ENCODE data around the gene TAS2R60. TPM values are rescaled to one million over a fixed set of nuclear protein-coding genes. Genes with fewer than 3 reads are reported as not detected.

TAS2R60 gene
- total and polyA plus RNA-seq, 2 of the 8 experiments (the other 6 are each of a cell fraction or from before 2014, with no cell fraction given), result 0.15 to 0.32 TPM

GRCh38 chr7:143455491-143455890 is 12.2 kb downstream of the TAS2R60 start:
- no peak overlapping the region for H3K4ac ChIP-seq (replicated peaks; ENCODE audit: insufficient read length, low read depth, low read length)
- H4K8ac ChIP-seq (ENCODE audit: extremely low read depth, insufficient read depth, low read length), result no peak overlapping the region
- H2BK15ac ChIP-seq (ENCODE audit: low read length), result no peak overlapping the region
- H3K27ac ChIP-seq (ENCODE audit: low read depth, low read length), result no peak overlapping the region
- no peaks in the 10 kb centered on the region for H3K79me2 ChIP-seq (ENCODE audit: control insufficient read depth in 1 of 2, insufficient read depth in 2 of 2, low read length in 2 of 2)
- H2BK120ac ChIP-seq (replicated peaks; ENCODE audit: low read depth, low read length), result no peak overlapping the region
- H2BK12ac ChIP-seq (ENCODE audit: low read depth, low read length), result no peak overlapping the region
- H3K56ac ChIP-seq (replicated peaks; ENCODE audit: insufficient read length, low read depth, low read length), result no peak overlapping the region
- no peak overlapping the region for H3K4me2 ChIP-seq (ENCODE audit: insufficient read depth in 1 of 2, low read depth in 2 of 2, low read length in 2 of 2)
- no peak overlapping the region for H3K23ac ChIP-seq (ENCODE audit: insufficient read length)
- WGBS, 2 experiments (ENCODE audit: extremely low coverage in 1 of 2, insufficient coverage in 1 of 2, insufficient read length in 1 of 2, insufficient replicate concordance in 2 of 2, low coverage in 1 of 2, low lambda C conversion rate in 2 of 2, missing lambda C conversion rate in 1 of 2), result 91% methylated on average over 2 of the region's 2 CpGs; no CpG with 5 or more reads in 1 of the 2 experiments
- H3K27me3 ChIP-seq (replicated peaks in 1 of 4; ENCODE audit: control insufficient read depth in 3 of 4, extremely low read depth in 1 of 4, insufficient read depth in 3 of 4, low read length in 3 of 4), result no peaks in the 10 kb centered on the region
- no peak overlapping the region for H2BK20ac ChIP-seq (ENCODE audit: low read length)
- H3K36me3 ChIP-seq (ENCODE audit: control insufficient read depth in 2 of 4, insufficient read depth in 4 of 4, low read length in 3 of 4), result no peaks in the 10 kb centered on the region
- FAIRE-seq (no peak), DNase-seq (ENCODE audit: low read depth in 1 of 2, low spot score in 2 of 2) (no peak)
- no peaks in the 10 kb centered on the region for H3K23me2 ChIP-seq (ENCODE audit: low read depth, low read length)
- no peak overlapping the region for H4K91ac ChIP-seq (replicated peaks; ENCODE audit: insufficient read length, low read length)
- no peak overlapping the region for H3K4me3 ChIP-seq (ENCODE audit: extremely low read depth in 1 of 4, insufficient read depth in 2 of 4, low read depth in 3 of 4, low read length in 4 of 4)
- no peak overlapping the region for H2BK5ac ChIP-seq (ENCODE audit: low read depth, low read length)
- no peak overlapping the region for H3K9ac ChIP-seq (replicated peaks in 1 of 4; ENCODE audit: extremely low read depth in 1 of 4, low read depth in 3 of 4, low read length in 3 of 4)
- H4K20me1 ChIP-seq (replicated peaks in 1 of 2; ENCODE audit: control insufficient read depth in 1 of 2, insufficient read depth in 2 of 2, low read length in 2 of 2), result no peaks in the 10 kb centered on the region
- H3K18ac ChIP-seq (ENCODE audit: extremely low read depth, low read length), result no peak overlapping the region
- H3K79me1 ChIP-seq (ENCODE audit: low read depth, low read length), result no peaks in the 10 kb centered on the region
- no peak overlapping the region for H2AFZ ChIP-seq (ENCODE audit: low read length)
- no peak overlapping the region for H2AK5ac ChIP-seq (ENCODE audit: low read depth, low read length)
- no peak overlapping the region for H4K5ac ChIP-seq (ENCODE audit: insufficient read length, low read depth, low read length)
- ChIA-PET CTCF (ENCODE audit: partially characterized antibody) (interaction anchor here (0.6 to 1.8 kb wide), 5 partner anchors 24 to 86 kb away, joined by 3 to 4 read pairs (median 3); no protein-coding TSS in a partner anchor), POLR2A (ENCODE audit: partially characterized antibody) (no interaction called here)
- no peaks in the 10 kb centered on the region for H3K9me3 ChIP-seq (ENCODE audit: insufficient read depth in 2 of 2, low read depth in 1 of 2, low read length in 1 of 2)
- peaks cover 0 to 2% (median 0%) of the 10 kb centered on the region in 4 experiments; a peak in 1 of 7 replicates for H3K4me1 ChIP-seq (replicated peaks in 1 of 4; ENCODE audit: control insufficient read depth in 3 of 4, insufficient read depth in 4 of 4, low read length in 3 of 4)
- TF ChIP-seq RNF2 (IDR thresholded peaks at IDR 0.05; ENCODE audit: borderline replicate concordance, low read depth, low read length, missing control alignments, poor library complexity, severe bottlenecking) (no peak), SIRT6 (IDR thresholded peaks at IDR 0.05; ENCODE audit: low read length) (no peak)
- no peak overlapping the region for H3K14ac ChIP-seq (ENCODE audit: insufficient read length)
